ENCODE measurements around the gene PLSCR5.

GRCh38 chr3:146577662-146578061 lies 27.5 kb downstream of the PLSCR5 start:
- TF ChIP-seq CTCF (optimal IDR thresholded peaks at IDR 0.05 in 1 of 3, IDR thresholded peaks at IDR 0.05 in 1 of 3, conservative IDR thresholded peaks at IDR 0.05 in 1 of 3; ENCODE audit: extremely low read depth in 1 of 3, insufficient read depth in 2 of 3, low read length in 3 of 3) (no peak), EZH2 (IDR thresholded peaks at IDR 0.05; ENCODE audit: low read length) (no peak)

All from keratinocyte (primary cell).